HG03378 (cell line): ENCODE measurements around the gene RPH3AL.

Experiments
- ATAC-seq: cut with Tn5 transposase; IDR thresholded peaks from one replicate; pipeline ENCODE4 v1.9.1; 2021; ENCODE audit warnings: mild to moderate bottlenecking, moderate library complexity; ENCODE audit not compliant: unreplicated experiment

Gene RPH3AL

GRCh38 chr17:303168-303567 lies 49.4 kb downstream of the RPH3AL start:
- no peak for ATAC-seq

GRCh38 chr17:302300-302698 lies 50.3 kb downstream of the RPH3AL start:
- no peak for ATAC-seq

GRCh38 chr17:301681-302299 lies 50.8 kb downstream of the RPH3AL start:
- ATAC-seq: no peak

- no peak for ATAC-seq
Observed at GRCh38 chr17:300881-301280, 51.7 kb downstream of the RPH3AL start.

- no peak for ATAC-seq
Observed at GRCh38 chr17:299546-299945, 53.1 kb downstream of the RPH3AL start.

GRCh38 chr17:298791-299450 lies 53.7 kb downstream of the RPH3AL start:
- ATAC-seq: no peak

GRCh38 chr17:297758-298157 lies 54.8 kb downstream of the RPH3AL start:
- no peak for ATAC-seq

GRCh38 chr17:296906-297690 lies 55.5 kb downstream of the RPH3AL start:
- ATAC-seq: no peak

- no peak for ATAC-seq
Observed at GRCh38 chr17:296379-296778, 56.2 kb downstream of the RPH3AL start.

GRCh38 chr17:292531-293382 lies 59.9 kb downstream of the RPH3AL start:
- no peak for ATAC-seq

GRCh38 chr17:292016-292415 lies 60.6 kb downstream of the RPH3AL start:
- no peak for ATAC-seq

GRCh38 chr17:291587-291986 lies 61.0 kb downstream of the RPH3AL start:
- no peak for ATAC-seq

- ATAC-seq: no peak
Observed at GRCh38 chr17:290626-291025, 62.0 kb downstream of the RPH3AL start.

- ATAC-seq: no peak
Observed at GRCh38 chr17:290121-290521, 62.5 kb downstream of the RPH3AL start.

GRCh38 chr17:289409-289808 lies 63.2 kb downstream of the RPH3AL start:
- ATAC-seq: no peak

GRCh38 chr17:288802-289356 lies 63.7 kb downstream of the RPH3AL start:
- ATAC-seq: no peak

GRCh38 chr17:286571-286970 lies 66.0 kb downstream of the RPH3AL start:
- no peak for ATAC-seq

GRCh38 chr17:285751-286422 lies 66.7 kb downstream of the RPH3AL start:
- ATAC-seq: no peak

- ATAC-seq: no peak
Observed at GRCh38 chr17:284676-285355, 67.8 kb downstream of the RPH3AL start.
